Activated CD8-positive, alpha-beta memory T cell treated with anti-CD3 and anti-CD28 coated beads, Interleukin-2, amount 10 ng/mL, durations not matched to agents 7 days and 5 days (primary cell): Measurements from ENCODE around the gene WWC2. TPM values are rescaled to one million over a fixed set of nuclear protein-coding genes. Genes with fewer than 3 reads are reported as not detected.
A peak's percentile ranks its signal among the peaks of the same experiment; 100 is the strongest.

Experiments
- ATAC-seq: fragments of 150-1000 bp; cut with Tn5 transposase; one replicate; pipeline ENCODE4 v1.10.0; 2021; ENCODE audit warnings: moderate library complexity
- CTCF ChIA-PET: fragments of 350-600 bp; sonication (Branson Sonifier 250); formaldehyde crosslinking; loops from one replicate; lab custom pipeline; 2021; ENCODE audit warnings: antibody characterized with exemption; lab: Charles Lee
- DNase-seq: peaks from one replicate; pipeline ENCODE4 v3.0.0-alpha.2; 2020
- H3K27ac Mint-ChIP-seq: one replicate; pipeline ENCODE4 v1.8.0; 2021; ENCODE audit warnings: mild to moderate bottlenecking, mixed read lengths
- H3K27me3 Mint-ChIP-seq: one replicate; pipeline ENCODE4 v1.8.0; 2021; ENCODE audit warnings: mixed read lengths
- H3K36me3 Mint-ChIP-seq: one replicate; pipeline ENCODE4 v1.8.0; 2021; ENCODE audit warnings: mild to moderate bottlenecking, mixed read lengths
- H3K4me1 Mint-ChIP-seq: one replicate; pipeline ENCODE4 v1.8.0; 2021; ENCODE audit warnings: mixed read lengths
- H3K4me3 Mint-ChIP-seq: one replicate; pipeline ENCODE4 v1.8.0; 2021; ENCODE audit warnings: mild to moderate bottlenecking, moderate library complexity, mixed read lengths
- H3K9me3 Mint-ChIP-seq: one replicate; pipeline ENCODE4 v1.8.0; 2022; ENCODE audit warnings: low read depth, mixed read lengths
- total RNA-seq, 2 experiments: library from RNA; stranded (reverse); gene quantifications; one replicate each; pipeline ENCODE4 v1.2.3, GENCODE V29; 2021

WWC2 gene
- under 1 TPM; 0.05 to 0.20 TPM for total RNA-seq

DNA sequence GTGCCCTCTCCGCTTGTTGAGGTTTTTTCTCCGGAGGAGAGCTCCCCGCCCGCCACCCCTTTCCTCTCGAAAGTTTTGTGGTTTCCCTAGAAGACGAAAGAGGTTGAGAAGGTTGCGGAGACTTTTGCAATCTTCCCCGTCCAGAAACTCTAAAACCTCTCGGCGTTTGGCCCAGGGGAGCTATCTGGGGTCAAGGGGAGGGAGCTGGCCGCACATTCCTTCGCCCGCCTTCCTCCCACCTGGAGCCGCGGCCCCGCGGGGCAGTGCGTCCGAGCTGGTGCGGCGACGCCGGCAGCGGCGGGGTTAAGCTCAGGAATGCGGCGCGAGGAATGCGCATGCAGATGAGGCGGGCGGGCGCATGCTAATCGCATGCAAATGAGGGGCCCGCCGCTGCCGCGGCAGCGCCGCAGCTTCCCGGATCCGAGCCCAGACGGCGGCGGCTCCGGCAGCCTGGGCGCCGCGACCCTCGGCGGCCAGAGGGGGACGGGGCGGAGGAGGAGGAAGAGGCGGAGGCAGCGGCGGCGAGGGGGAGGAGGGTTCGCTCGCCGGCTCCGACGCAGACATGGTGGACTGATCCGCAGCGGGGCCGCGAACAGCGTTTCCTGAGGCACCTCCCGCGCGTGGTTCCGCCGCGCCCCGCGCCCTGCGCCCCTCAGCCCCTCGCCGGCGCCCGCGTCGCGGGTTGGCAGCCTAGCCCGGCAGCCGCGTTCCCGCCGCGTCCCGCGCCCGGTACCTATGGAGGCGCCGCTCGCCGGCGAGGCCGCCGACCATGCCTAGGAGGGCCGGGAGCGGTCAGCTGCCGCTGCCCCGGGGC is at the start of gene WWC2:
Gene WWC2, plus strand, starts transcription at position 535 of the 814 bp plus-strand sequence. Its CDS starts 235 bp downstream, at position 770.
- Mint-ChIP-seq H3K9me3 (no peaks in the 10 kb centered on the region), H3K27me3 (peaks cover 69% of the 10 kb centered on the region), H3K4me3 (peak within 1 kb of the TSS; percentile 24), H3K4me1 (no peaks in the 10 kb centered on the region), H3K36me3 (no peaks in the 10 kb centered on the region), H3K27ac (no peak within 1 kb of the TSS)
- DNase-seq (no peak), ATAC-seq (peak; percentile 79)
- CTCF ChIA-PET, result no interaction called here

DNA sequence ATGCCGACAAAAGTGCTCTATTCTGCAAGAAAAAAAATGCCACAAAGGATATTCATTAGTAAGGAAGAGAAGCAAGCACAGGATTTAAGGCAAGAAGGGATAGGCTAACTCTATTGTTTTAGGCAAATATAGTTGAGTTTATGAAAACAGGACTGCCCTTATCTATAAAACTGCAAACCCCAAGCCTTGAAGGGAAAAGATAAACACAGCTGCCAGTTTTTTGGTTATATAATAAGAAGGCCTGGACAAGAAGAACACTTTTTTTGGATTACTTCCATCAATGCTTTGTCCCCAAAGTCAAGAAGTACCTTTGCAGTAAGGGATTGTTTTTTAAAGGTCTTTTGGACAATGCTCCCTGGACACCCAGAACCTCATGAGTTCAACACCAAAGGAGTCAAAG is 45.4 kb upstream of the WWC2 start:
- H3K9me3 Mint-ChIP-seq, result no peaks in the 10 kb centered on the region
- no peak overlapping the region for H3K27ac Mint-ChIP-seq
- DNase-seq (no peak), ATAC-seq (no peak)
- CTCF ChIA-PET, result no interaction called here
- H3K4me3 Mint-ChIP-seq, result no peak overlapping the region
- H3K4me1 Mint-ChIP-seq, result no peaks in the 10 kb centered on the region
- H3K36me3 Mint-ChIP-seq, result no peaks in the 10 kb centered on the region
- H3K27me3 Mint-ChIP-seq, result peaks cover 12% of the 10 kb centered on the region

DNA sequence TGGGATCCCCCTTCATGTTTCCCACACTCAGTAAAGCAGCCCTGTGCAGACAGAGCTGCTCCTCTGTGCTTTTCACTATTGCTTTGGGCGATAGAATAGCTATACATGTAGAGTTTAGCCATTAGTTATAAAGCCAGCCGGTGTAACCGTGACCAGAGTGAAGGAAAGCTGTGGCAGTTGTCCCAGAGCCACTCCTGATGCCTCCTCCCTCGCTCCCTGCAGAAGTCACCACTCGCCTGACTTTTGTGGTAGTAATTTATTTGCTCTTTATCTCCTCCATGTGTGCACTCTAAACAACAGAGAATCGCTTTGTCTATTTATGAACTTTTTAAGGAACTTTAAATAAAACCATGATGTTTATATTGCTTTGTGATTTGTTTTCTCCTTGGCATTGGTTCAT is 41.8 kb upstream of the WWC2 start:
- ATAC-seq (no peak), DNase-seq (no peak)
- no peaks in the 10 kb centered on the region for H3K9me3 Mint-ChIP-seq
- no peaks in the 10 kb centered on the region for H3K4me1 Mint-ChIP-seq
- CTCF ChIA-PET, result no interaction called here
- no peak overlapping the region for H3K4me3 Mint-ChIP-seq
- no peaks in the 10 kb centered on the region for H3K36me3 Mint-ChIP-seq
- H3K27ac Mint-ChIP-seq, result no peak overlapping the region
- H3K27me3 Mint-ChIP-seq, result peaks cover 6% of the 10 kb centered on the region

DNA sequence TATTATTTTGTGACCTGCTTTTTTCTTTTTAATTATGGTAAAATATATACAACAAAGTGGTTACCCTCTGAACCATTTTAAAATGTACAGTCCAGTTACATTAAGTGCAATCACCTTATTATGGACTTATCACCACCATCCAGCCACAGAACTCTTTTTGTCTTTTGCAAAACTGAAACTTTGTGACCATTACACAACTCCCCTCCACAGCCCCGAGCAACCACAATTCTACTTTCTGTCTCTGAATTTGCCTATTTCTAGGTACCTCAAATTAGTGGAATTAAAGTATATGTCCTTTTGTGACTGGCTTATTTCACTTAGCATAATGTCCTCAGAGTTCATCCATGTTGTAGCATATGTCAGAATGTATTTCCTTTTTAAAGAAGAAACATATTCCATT is 39.3 kb upstream of the WWC2 start:
- H3K4me1 Mint-ChIP-seq, result no peaks in the 10 kb centered on the region
- CTCF ChIA-PET, result no interaction called here

DNA sequence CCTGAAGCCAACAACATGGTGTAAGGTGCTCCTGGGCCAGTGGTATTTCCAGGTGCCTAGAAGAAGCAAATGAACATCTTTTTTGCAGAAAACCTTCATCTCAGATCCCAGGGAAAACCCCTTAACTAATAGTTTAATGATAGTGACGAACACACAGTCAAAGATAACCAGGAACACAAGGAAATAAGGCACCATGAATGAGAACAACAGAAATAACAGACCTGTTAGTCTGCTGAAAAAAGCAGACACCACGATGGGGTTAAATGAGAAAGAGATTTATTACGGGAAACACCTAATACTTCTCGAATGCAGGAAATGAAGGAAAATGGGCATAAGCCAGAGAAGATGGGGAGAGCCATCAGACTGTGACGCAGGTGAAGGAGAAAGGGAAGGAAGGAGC is 30.6 kb upstream of the WWC2 start:
- peaks cover 3% of the 10 kb centered on the region for H3K9me3 Mint-ChIP-seq
- H3K27ac Mint-ChIP-seq, result no peak overlapping the region
- DNase-seq (no peak), ATAC-seq (no peak)
- peaks cover 14% of the 10 kb centered on the region for H3K27me3 Mint-ChIP-seq
- no peaks in the 10 kb centered on the region for H3K36me3 Mint-ChIP-seq
- CTCF ChIA-PET, result no interaction called here
- H3K4me3 Mint-ChIP-seq, result no peak overlapping the region
- no peaks in the 10 kb centered on the region for H3K4me1 Mint-ChIP-seq

More for the DNA sequence above, 39.3 kb upstream of the WWC2 start:
- Mint-ChIP-seq H3K4me3 (no peak overlapping the region), H3K27me3 (peaks cover 4% of the 10 kb centered on the region), H3K9me3 (no peaks in the 10 kb centered on the region), H3K27ac (no peak overlapping the region), H3K36me3 (no peaks in the 10 kb centered on the region)
- ATAC-seq, result no peak
- DNase-seq, result no peak

DNA sequence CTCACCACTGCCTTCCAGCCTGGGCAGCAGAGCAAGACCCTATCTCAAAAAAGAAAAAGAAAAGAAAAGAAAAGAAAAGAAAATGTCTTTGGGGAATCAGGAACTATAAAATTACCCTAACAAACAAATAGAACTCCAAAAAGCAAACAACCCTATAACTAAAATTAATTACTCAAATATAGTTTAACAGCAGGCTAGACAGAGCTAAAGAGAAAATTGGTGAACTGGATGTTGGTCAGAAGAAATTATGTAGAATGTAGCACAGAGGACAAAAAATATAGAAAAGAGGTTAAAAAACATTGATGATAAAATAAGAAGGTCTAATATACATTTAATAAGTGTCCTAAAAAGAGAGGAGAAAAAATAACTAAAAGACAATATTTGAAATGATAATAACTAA is 27.8 kb upstream of the WWC2 start:
- Mint-ChIP-seq H3K4me3 (no peak overlapping the region), H3K27me3 (peaks cover 27% of the 10 kb centered on the region), H3K27ac (no peak overlapping the region), H3K9me3 (peaks cover 3% of the 10 kb centered on the region), H3K4me1 (no peaks in the 10 kb centered on the region), H3K36me3 (no peaks in the 10 kb centered on the region)
- DNase-seq, result no peak
- CTCF ChIA-PET, result interaction anchor here (1.5 to 6.3 kb wide), 2 partner anchors 190 to 196 kb away, joined by 3 to 60 read pairs; no protein-coding TSS in a partner anchor
- ATAC-seq, result no peak

DNA sequence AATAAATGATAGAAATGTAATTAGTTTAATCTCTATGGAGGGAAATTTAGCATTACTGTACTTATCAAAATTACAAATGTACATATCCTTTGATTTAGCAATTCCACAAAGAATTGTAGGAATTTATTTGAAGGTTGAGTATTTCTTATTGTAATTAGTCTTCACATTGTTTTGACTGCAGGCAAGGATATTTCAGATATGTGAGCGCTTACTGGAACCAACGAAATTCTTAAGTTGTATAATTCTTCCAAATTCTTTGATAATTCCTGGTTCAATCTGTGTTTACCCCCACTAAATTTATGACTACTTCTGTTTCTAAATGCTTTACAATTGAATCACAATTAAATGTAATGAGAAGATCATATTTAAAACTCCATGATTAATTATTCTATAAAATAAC is 26.9 kb upstream of the WWC2 start:
- Mint-ChIP-seq H3K4me3 (no peak overlapping the region), H3K36me3 (no peaks in the 10 kb centered on the region), H3K9me3 (peaks cover 3% of the 10 kb centered on the region), H3K27ac (no peak overlapping the region), H3K4me1 (no peaks in the 10 kb centered on the region), H3K27me3 (peaks cover 27% of the 10 kb centered on the region)
- ATAC-seq, result no peak
- DNase-seq, result no peak
- CTCF ChIA-PET, result interaction anchor here (0.6 to 6.3 kb wide), 4 partner anchors 133 to 234 kb away, joined by 3 to 60 read pairs (median 6); no protein-coding TSS in a partner anchor

DNA sequence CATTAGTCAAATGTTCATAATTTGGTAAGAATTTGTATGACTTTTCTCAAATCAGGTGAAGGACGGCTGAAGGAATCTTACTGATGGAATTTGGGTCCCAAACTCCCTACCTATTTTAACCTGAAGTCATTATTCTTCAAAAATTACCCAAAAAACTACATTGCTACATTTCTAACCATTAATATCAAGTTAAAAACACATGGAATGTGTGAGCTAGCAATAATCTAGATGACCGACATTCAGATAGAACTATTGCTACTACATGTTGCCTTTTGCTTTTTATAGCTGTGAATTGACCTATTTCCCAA is 25.3 kb upstream of the WWC2 start:
- Mint-ChIP-seq H3K27ac (no peak overlapping the region), H3K4me3 (no peak overlapping the region), H3K36me3 (no peaks in the 10 kb centered on the region), H3K9me3 (no peaks in the 10 kb centered on the region), H3K27me3 (peaks cover 27% of the 10 kb centered on the region), H3K4me1 (no peaks in the 10 kb centered on the region)
- no peak for ATAC-seq
- CTCF ChIA-PET, result interaction anchor here (0.7 to 6.3 kb wide), 11 partner anchors 9 to 191 kb away, joined by 3 to 60 read pairs (median 5); no protein-coding TSS in a partner anchor
- DNase-seq, result no peak

DNA sequence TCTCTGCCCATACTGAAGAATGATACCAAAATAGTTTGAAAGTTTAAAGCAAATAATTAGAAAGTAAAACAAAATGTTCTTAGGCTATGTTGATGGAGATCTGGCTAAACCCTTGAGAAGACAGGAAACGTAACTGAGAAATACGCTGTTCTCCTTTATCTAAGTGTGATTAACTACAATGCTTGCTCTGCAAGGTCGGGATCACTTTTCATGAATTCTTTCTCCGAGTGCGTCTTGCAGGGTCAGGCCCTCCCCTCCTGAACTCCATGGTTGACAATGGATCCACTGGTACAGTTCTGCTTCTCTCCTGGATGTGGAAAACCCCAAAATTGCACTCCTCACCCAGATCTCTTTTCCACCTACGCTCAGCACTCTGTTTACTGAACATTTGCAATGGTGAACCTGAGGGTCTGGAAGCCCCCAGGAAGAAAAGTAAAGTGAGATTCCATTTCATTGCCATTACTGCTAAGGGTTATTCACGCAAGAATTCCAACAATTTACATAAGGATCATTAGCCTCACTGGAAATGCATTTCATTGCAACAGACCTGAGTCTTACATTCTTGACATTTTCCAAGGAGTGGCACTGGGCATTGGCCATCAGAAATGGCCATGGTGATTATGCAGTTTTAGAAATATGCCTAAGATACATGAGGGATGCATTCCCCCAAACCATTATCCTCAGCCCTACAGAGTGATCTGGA is 24.6 kb upstream of the WWC2 start:
- Mint-ChIP-seq H3K27me3 (peaks cover 27% of the 10 kb centered on the region), H3K9me3 (no peaks in the 10 kb centered on the region), H3K4me3 (no peak overlapping the region), H3K27ac (no peak overlapping the region), H3K4me1 (no peaks in the 10 kb centered on the region), H3K36me3 (no peaks in the 10 kb centered on the region)
- ATAC-seq (no peak), DNase-seq (no peak)
- CTCF ChIA-PET, result interaction anchor here (0.7 to 6.3 kb wide), 10 partner anchors 9 to 190 kb away, joined by 3 to 60 read pairs (median 6); no protein-coding TSS in a partner anchor

DNA sequence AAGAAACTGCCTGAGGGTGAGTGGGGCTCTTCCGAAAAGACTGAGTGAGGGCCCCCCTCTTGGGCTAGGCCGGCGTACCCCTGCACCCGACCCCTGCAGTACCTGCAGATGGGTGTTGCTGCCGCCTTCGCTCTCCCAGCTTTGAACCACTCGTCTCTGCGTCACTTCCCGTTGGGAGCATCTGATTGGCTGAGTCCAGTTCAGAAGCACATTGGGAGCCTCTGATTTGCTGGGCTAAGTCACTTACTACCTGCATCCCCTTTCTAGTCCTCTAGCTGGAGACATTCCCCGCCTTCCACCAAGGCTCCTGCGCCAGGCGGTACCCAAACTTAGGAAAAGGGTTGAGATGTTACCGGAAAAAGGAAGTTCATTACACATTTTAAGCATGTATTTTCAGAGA is 20.4 kb upstream of the WWC2 start:
- H3K9me3 Mint-ChIP-seq, result no peaks in the 10 kb centered on the region
- H3K36me3 Mint-ChIP-seq, result no peaks in the 10 kb centered on the region
- peaks cover 15% of the 10 kb centered on the region for H3K27me3 Mint-ChIP-seq
- CTCF ChIA-PET, result no interaction called here
- ATAC-seq (no peak), DNase-seq (no peak)
- H3K4me1 Mint-ChIP-seq, result no peaks in the 10 kb centered on the region
- H3K4me3 Mint-ChIP-seq, result no peak overlapping the region
- no peak overlapping the region for H3K27ac Mint-ChIP-seq

DNA sequence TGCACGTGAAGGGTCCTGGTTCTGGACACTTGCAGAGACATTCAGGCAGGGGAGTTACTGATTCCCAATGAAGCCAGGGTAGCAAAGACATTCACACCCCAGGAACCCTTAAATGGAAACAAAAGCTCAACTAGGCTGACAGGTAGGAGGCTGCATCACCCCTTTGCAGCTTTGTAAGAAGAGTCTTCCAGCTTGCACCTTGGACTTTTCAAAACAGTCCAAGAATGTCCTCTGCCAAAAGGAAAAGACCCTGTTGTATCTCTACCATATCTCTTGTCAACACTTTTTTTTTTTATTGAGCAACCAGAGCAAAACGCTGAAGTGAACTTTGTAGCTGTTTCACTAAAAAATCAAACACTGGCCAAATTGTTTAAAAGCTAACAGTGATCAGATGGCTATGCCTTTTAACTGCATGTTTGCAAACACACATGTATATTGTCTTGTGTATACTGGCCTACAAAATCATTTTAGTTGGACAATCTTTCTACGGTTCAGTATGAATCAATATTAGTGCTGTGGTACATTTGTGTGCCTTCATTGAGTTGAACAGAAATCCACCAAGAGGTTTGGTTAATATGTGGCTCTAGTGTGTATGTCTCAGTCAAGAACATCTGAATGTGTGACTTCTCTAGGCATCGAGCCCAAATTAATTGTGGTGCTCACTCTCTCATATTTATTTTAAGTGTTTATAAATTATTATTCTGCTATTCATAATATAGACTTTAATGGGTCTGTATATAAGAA is 18.5 kb upstream of the WWC2 start:
- H3K9me3 Mint-ChIP-seq, result no peaks in the 10 kb centered on the region
- ATAC-seq (no peak), DNase-seq (no peak)
- no peak overlapping the region for H3K27ac Mint-ChIP-seq
- no peaks in the 10 kb centered on the region for H3K36me3 Mint-ChIP-seq
- CTCF ChIA-PET, result no interaction called here
- H3K4me3 Mint-ChIP-seq, result no peak overlapping the region
- peaks cover 7% of the 10 kb centered on the region for H3K27me3 Mint-ChIP-seq
- H3K4me1 Mint-ChIP-seq, result no peaks in the 10 kb centered on the region

DNA sequence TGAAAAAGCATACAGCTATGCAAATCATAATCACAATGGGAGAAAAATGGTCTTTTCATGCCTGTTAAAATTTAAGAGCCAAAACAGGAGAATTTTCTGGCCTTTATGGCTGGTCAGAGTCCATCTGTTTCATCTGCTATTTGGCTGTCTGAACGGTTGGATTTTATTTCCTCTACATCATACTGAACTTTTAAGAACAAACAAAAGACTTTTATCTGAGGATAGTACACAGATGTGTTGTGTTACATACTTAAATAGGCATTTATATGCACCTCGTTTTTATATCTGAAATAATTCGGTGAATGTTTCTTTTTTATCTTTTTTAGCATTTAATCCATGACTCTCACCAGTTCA is 18.0 kb upstream of the WWC2 start:
- no peak overlapping the region for H3K27ac Mint-ChIP-seq
- CTCF ChIA-PET, result no interaction called here
- no peak overlapping the region for H3K4me3 Mint-ChIP-seq
- ATAC-seq (no peak), DNase-seq (no peak)
- H3K9me3 Mint-ChIP-seq, result no peaks in the 10 kb centered on the region
- no peaks in the 10 kb centered on the region for H3K4me1 Mint-ChIP-seq
- no peaks in the 10 kb centered on the region for H3K36me3 Mint-ChIP-seq
- peaks cover 3% of the 10 kb centered on the region for H3K27me3 Mint-ChIP-seq

DNA sequence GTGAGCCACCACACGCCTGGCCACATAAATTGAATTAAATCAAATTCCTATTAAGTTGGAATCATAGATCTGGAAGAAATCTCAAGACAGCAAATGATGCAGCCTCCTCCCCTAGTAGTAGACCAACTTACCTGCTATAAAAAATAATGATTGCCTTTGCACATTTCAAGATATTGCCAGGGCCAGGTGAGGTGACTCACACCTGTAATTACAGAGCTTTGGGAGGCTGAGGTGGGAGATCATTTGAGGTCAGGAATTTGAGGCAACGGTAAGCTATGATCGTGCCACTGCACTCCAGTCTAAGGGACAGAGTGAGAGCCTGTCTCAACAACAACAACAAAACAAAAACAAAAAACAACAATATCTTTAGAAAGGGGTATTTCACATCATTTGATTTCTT is 17.0 kb upstream of the WWC2 start:
- Mint-ChIP-seq H3K27ac (no peak overlapping the region), H3K9me3 (no peaks in the 10 kb centered on the region), H3K4me1 (no peaks in the 10 kb centered on the region), H3K4me3 (no peak overlapping the region), H3K36me3 (no peaks in the 10 kb centered on the region), H3K27me3 (peaks cover 3% of the 10 kb centered on the region)
- no peak for ATAC-seq
- DNase-seq, result no peak
- CTCF ChIA-PET, result no interaction called here
